ENCODE results near the gene NEK1. TPM values are rescaled to one million over a fixed set of nuclear protein-coding genes. Genes with fewer than 3 reads are reported as not detected.

Gene NEK1
- total RNA-seq, 4 donors from 2014 or later, result 18.8 to 33.8 (median 25.0) TPM

GRCh38 chr4:169383724-169384123 is 228.7 kb downstream of the NEK1 start:
- Histone ChIP-seq H3K27me3 (no peaks in the 10 kb centered on the region), H3K27ac (no peak overlapping the region), H3K4me1 (no peaks in the 10 kb centered on the region), H3K4me3 (no peak overlapping the region), H3K9me3 (no peaks in the 10 kb centered on the region), H3K36me3 (no peaks in the 10 kb centered on the region)
- TF ChIP-seq POLR2A (IDR thresholded peaks at IDR 0.05), result no peak
- TF ChIP-seq CTCF (IDR thresholded peaks at IDR 0.05), result no peak
- DNase-seq, result no peak
- intact Hi-C loops (cut with DNase I; ENCODE audit: low total_unique reads), result no loop called here

- H3K27me3 ChIP-seq, result no peaks in the 10 kb centered on the region
- DNase-seq, result no peak
- no peak overlapping the region for H3K4me3 ChIP-seq
- no peaks in the 10 kb centered on the region for H3K36me3 ChIP-seq
- H3K4me1 ChIP-seq, result no peaks in the 10 kb centered on the region
- H3K9me3 ChIP-seq, result peaks cover 0 to 10% of the 10 kb centered on the region in 2 donors
- intact Hi-C loops (cut with DNase I; ENCODE audit: low total_unique reads), result no loop called here
- H3K27ac ChIP-seq, result no peak overlapping the region
- no peak for TF ChIP-seq POLR2A (IDR thresholded peaks at IDR 0.05)
- TF ChIP-seq CTCF (IDR thresholded peaks at IDR 0.05), result no peak
Measured at GRCh38 chr4:169379688-169380087, 232.7 kb downstream of the NEK1 start.

- Histone ChIP-seq H3K36me3 (no peaks in the 10 kb centered on the region), H3K27me3 (no peaks in the 10 kb centered on the region), H3K4me3 (no peak overlapping the region), H3K27ac (no peak overlapping the region), H3K9me3 (peaks cover 0 to 10% of the 10 kb centered on the region in 2 donors), H3K4me1 (no peaks in the 10 kb centered on the region)
- TF ChIP-seq CTCF (IDR thresholded peaks at IDR 0.05) (no peak), POLR2A (IDR thresholded peaks at IDR 0.05) (no peak)
- intact Hi-C loops (cut with DNase I; ENCODE audit: low total_unique reads), result no loop called here
- DNase-seq, result no peak
Measured at GRCh38 chr4:169377367-169377766, 235.0 kb downstream of the NEK1 start.

- TF ChIP-seq CTCF (IDR thresholded peaks at IDR 0.05), result no peak
- TF ChIP-seq POLR2A (IDR thresholded peaks at IDR 0.05), result no peak
- H3K36me3 ChIP-seq, result no peaks in the 10 kb centered on the region
- H3K4me3 ChIP-seq, result no peak overlapping the region
- peaks cover 0 to 10% of the 10 kb centered on the region in 2 donors for H3K9me3 ChIP-seq
- no peaks in the 10 kb centered on the region for H3K4me1 ChIP-seq
- no peak overlapping the region for H3K27ac ChIP-seq
- intact Hi-C loops (cut with DNase I; ENCODE audit: low total_unique reads), result no loop called here
- DNase-seq, result no peak
- H3K27me3 ChIP-seq, result no peaks in the 10 kb centered on the region
Measured at GRCh38 chr4:169376421-169376820, 236.0 kb downstream of the NEK1 start.

GRCh38 chr4:169372791-169373190 is 239.6 kb downstream of the NEK1 start:
- peaks cover 0 to 5% of the 10 kb centered on the region in 2 donors for H3K9me3 ChIP-seq
- H3K4me3 ChIP-seq, result no peak overlapping the region
- no peak for DNase-seq
- H3K27me3 ChIP-seq, result no peaks in the 10 kb centered on the region
- H3K27ac ChIP-seq, result no peak overlapping the region
- H3K36me3 ChIP-seq, result no peaks in the 10 kb centered on the region
- no peaks in the 10 kb centered on the region for H3K4me1 ChIP-seq
- no peak for TF ChIP-seq CTCF (IDR thresholded peaks at IDR 0.05)
- no peak for TF ChIP-seq POLR2A (IDR thresholded peaks at IDR 0.05)
- intact Hi-C loops (cut with DNase I; ENCODE audit: low total_unique reads), result no loop called here

Measured in uterus (tissue), 4 donors.